Measurements from ENCODE around the gene SLC6A3. TPM values are rescaled to one million over a fixed set of nuclear protein-coding genes. Genes with fewer than 3 reads are reported as not detected.

Gene SLC6A3
- total RNA-seq, 1 donor from 2014 or later: not detected

GRCh38 chr5:1442222-1443145, 2.8 kb downstream of the SLC6A3 start:
- intact Hi-C loops (cut with micrococcal nuclease): no loop called here

- intact Hi-C loops (cut with micrococcal nuclease): no loop called here
Measured at GRCh38 chr5:1441166-1441865, 3.9 kb downstream of the SLC6A3 start.

GRCh38 chr5:1440098-1440493, 5.1 kb downstream of the SLC6A3 start:
- intact Hi-C loops (cut with micrococcal nuclease): no loop called here

GRCh38 chr5:1439388-1440097, 5.7 kb downstream of the SLC6A3 start:
- intact Hi-C loops (cut with micrococcal nuclease): no loop called here

DNA sequence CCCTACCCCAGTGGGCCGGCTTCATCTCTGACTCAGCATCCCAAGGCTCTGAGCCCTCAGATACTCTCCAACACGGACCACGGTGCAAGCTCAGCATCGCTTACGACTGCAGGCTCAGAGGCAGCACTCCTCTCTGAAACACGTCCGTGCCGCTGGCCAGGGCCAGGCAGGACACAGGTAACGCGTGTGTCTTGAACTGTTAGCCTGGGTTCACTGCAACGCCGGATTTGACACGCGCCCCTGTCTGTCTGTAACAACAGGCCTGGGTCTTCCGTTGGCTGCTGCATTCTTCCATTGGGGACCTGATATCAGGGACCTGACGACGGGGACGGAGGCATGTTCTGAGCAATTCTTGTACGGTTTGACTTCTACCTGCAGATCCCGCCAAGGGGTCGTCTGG, 6.4 kb downstream of the SLC6A3 start:
- intact Hi-C loops (cut with micrococcal nuclease): no loop called here

- intact Hi-C loops (cut with micrococcal nuclease): no loop called here
Measured at GRCh38 chr5:1437876-1438559, 7.2 kb downstream of the SLC6A3 start.

- intact Hi-C loops (cut with micrococcal nuclease): no loop called here
Measured at GRCh38 chr5:1437226-1437829, 7.9 kb downstream of the SLC6A3 start.

DNA sequence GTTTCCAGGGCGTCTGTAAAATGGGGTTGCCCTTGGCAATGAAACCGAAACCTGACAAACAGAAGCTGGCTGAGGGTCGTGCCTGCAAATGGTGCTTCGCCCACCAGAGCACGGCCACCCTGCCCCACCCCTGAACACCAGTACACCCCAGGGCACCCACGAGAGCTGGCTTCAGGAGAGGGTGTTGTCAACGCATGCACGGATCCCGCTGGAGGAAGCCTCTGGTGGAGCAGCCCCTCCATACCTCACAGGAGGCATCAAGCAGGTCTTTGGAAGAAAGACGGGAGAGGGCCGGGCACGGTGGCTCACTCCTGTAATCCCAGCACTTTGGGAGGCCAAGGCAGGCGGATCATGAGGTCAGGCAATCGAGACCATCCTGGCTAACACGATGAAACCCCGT, 8.6 kb downstream of the SLC6A3 start:
- intact Hi-C loops (cut with micrococcal nuclease): no loop called here

GRCh38 chr5:1436036-1436435, 9.2 kb downstream of the SLC6A3 start:
- intact Hi-C loops (cut with micrococcal nuclease): no loop called here

DNA sequence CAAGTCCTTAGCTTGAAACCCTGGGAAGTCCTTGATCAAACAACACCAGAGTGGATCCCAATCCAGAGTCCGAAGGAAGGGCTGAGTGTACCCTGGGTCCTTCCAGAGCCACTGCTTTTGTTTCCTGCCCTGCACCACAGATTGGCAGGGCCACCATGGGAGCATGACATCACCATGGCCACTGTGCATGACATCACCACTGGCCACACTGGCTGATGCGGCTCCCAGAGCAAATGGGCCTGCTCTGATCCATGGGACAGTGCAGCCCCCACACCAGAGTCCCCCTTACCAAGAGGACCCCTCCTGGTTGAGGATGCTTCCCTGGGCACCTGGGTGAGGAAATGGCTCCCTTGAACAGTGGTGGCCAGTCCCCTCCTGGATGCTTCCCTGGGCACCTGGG, 9.9 kb downstream of the SLC6A3 start:
- intact Hi-C loops (cut with micrococcal nuclease): no loop called here

GRCh38 chr5:1432296-1432695, 12.9 kb downstream of the SLC6A3 start:
- intact Hi-C loops (cut with micrococcal nuclease): no loop called here

GRCh38 chr5:1431896-1432295, 13.3 kb downstream of the SLC6A3 start:
- intact Hi-C loops (cut with micrococcal nuclease): no loop called here

DNA sequence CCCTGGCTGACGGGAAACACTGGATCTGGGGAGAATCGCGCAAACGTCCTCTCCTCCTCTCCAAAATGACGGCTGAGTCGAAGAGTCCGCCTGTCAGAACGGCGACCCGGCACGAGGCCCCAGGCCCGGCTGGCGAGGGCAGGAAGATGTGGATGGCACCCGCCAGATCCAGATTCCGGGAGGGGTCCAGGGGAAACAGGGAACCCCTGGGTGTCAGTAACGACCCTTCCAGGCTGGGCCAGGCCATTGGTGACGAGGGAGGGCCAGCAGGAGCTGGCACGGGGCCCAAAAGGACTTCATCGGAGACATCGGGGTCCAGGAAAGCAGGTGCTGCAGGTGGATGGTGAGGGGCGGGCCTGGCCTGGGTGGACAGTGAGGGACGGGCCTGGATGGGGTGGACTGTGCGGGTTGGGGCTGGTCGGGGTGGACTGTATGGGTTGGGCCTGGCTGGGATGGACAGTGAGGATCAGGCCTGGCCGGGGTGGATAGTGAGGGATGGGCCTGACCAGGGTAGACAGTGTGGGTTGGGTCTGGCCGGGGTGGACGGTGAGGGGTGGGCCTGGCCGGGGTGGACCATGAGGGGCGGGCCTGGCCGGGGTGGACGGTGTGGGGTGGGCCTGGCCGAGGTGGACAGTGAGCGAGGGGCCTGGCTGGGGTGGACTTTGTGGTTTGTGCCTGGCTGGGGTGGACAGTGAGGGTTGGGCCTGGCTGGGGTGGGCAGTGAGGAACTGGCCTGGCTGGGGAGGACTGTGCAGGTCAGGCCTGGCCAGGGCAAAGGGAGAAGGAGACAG, 14.0 kb downstream of the SLC6A3 start:
- intact Hi-C loops (cut with micrococcal nuclease): no loop called here

DNA sequence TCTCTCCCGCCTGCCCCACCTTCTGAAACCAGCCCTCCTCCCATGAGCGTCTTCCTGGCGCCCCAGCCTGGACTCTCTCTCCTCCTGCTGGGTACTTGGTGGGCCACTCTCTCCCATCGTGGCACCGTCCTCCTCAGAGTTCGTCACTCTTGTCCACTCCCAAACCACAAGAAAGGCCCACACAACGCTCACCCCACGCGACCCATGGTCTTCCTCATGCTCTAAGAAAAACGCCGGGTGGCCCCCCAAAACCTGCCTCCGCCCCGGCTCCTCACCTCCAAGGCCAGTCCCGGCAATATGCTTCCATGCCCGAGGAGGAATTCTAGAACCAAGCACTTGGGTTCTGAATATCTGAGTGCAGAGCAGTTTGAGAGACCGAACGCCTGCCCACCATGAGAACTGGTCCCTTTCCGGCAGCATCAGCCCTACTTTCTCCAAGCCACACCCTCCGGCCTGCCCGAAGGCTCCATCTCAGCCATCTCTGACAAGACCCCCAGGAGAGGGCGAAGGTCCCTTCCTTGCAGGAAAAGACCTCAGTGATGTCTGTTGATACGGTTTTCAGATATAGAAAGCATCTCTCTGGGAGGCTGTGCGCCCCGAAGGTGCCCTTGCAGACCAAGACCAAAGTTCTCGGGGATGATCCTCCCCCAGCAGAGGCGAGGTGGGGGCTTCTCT, 15.0 kb downstream of the SLC6A3 start:
- intact Hi-C loops (cut with micrococcal nuclease): no loop called here

DNA sequence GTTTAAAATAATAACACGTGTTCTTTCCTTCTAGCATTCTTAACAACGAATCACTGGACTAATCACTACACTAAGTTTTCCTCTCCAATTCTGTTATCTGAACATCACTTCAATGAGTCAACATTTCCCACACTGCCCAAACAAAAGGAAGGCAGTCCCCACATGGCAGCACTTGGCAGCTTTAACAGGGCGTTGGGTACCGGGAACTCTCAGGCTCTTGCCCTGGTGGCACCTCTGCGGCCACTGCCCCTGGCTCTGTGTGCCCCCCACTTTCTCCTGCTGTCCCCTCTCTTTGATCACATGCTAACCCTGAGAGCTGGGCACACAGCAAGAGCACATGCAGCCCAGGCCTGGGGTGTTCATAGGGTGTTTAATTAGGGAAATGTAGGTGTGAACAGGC, 15.7 kb downstream of the SLC6A3 start:
- intact Hi-C loops (cut with micrococcal nuclease): no loop called here

GRCh38 chr5:1429066-1429465, 16.2 kb downstream of the SLC6A3 start:
- intact Hi-C loops (cut with micrococcal nuclease): no loop called here

GRCh38 chr5:1428107-1428506, 17.1 kb downstream of the SLC6A3 start:
- intact Hi-C loops (cut with micrococcal nuclease): no loop called here

DNA sequence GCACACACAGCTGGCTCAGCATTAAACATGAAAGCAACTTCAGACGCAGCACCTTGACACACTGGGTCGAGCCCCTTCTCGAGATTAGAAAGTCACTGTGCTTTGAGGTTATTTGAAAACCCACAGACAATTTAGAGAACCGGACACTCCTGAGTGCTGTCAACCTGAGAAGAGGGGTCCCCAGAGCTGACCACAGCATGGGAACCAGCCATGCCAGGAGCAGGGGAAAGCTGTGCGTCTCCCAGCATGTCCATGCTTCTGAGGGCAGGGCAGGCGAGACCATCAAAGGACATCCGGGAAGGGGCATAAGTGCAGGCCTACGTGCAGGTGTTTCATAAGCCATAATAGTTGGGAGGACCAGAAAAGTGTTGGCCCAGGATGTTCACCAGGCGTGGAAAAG, 20.5 kb downstream of the SLC6A3 start:
- intact Hi-C loops (cut with micrococcal nuclease): no loop called here

DNA sequence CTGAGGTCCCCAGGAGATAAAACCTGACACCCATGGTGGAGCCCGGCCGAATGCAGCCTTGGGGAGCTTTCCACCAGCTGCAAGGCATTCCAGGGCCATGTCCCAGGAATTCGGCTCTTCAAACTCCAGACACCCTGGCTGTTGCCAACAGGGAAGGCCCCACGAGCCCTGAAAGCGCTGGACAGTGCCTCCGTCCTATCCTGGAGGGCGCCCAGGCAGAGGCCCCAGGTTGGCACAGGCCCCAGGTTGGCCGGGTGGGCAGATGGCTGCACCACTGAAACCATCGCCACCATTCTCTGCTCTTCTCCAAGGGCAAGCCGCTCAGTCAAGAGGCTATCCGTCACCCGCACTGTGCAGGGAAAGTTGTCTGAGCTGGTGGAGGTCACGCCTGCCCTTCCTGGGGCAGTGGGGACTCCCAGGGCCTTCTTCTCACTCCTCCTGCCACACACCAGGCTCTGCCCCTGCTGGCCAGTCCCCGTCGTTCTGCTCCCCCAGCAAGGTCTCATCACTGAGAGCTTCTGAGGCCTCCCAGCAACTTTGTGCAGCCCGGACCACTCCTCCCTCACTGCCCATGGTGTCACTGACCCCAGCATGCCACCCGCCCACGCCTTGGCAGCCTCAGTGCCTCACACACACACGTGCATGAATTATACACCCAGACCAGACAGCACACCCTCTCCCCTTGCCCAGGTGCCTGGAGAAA, 21.2 kb downstream of the SLC6A3 start:
- intact Hi-C loops (cut with micrococcal nuclease): no loop called here

Data from T-helper 1 cell treated with Interleukin-12 subunit alpha and Interleukin-12 subunit beta and Interleukin-4 antibody, amounts not matched to agents 30 ng/mL and 1 ng/mL, for 36 hours (primary cell).